SU-DHL-6 (cell line): Measurements from ENCODE around the gene AHI1.

Experiments
- H2AFZ ChIP-seq: fragments of 200-600 bp; sonication (generic); 2 replicates; pipeline ENCODE4 v1.6.1; 2014; ENCODE audit warnings: low read depth, mild to moderate bottlenecking, moderate library complexity, mixed read lengths, antibody characterized with exemption, low read length; ENCODE audit not compliant: severe bottlenecking
- H3F3A ChIP-seq: fragments of 200-600 bp; shearing (Covaris generic); 2 replicates; pipeline ENCODE4 v1.6.0; 2016; ENCODE audit warnings: antibody characterized with exemption, mild to moderate bottlenecking; ENCODE audit not compliant: insufficient read depth
- H3K27ac ChIP-seq: fragments of 200-600 bp; sonication (generic); 2 replicates; pipeline ENCODE4 v1.5.1; 2016; ENCODE audit warnings: low read depth, mild to moderate bottlenecking, low read length, moderate library complexity, mixed read lengths
- H3K27me3 ChIP-seq: fragments of 200-600 bp; sonication (generic), shearing (Covaris generic); 2 replicates; pipeline ENCODE4 v1.6.0; 2014; ENCODE audit warnings: mild to moderate bottlenecking, low read length
- H3K36me3 ChIP-seq: fragments of 200-600 bp; sonication (generic); 2 replicates; pipeline ENCODE4 v1.6.1; 2014; ENCODE audit warnings: mild to moderate bottlenecking, low read length, mixed read lengths
- H3K4me2 ChIP-seq: fragments of 300-600, 200-600 bp; shearing (Covaris generic), sonication (generic); 2 replicates; pipeline ENCODE4 v1.6.0; 2014; ENCODE audit warnings: low read length, low read depth, mild to moderate bottlenecking; ENCODE audit not compliant: poor library complexity, severe bottlenecking
- H3K4me3 ChIP-seq: fragments of 200-600 bp; sonication (generic); 2 replicates; pipeline ENCODE4 v1.5.1; 2014; ENCODE audit warnings: antibody characterized with exemption, low read length, mild to moderate bottlenecking, mixed read lengths; ENCODE audit not compliant: insufficient read depth, poor library complexity, severe bottlenecking
- H3K79me2 ChIP-seq: fragments of 200-600 bp; sonication (generic); 2 replicates; pipeline ENCODE4 v1.6.1; 2014; ENCODE audit warnings: mild to moderate bottlenecking, low read length, moderate library complexity; ENCODE audit not compliant: insufficient read depth
- H3K9ac ChIP-seq: fragments of 200-600 bp; sonication (generic); 2 replicates; pipeline ENCODE4 v1.7.0; 2014; ENCODE audit warnings: mild to moderate bottlenecking, low read length
- H3K9me2 ChIP-seq: fragments of 200-600 bp; sonication (generic); replicated peaks from 2 replicates; pipeline ENCODE4 v1.6.1; 2014; ENCODE audit warnings: low read length; ENCODE audit not compliant: insufficient read depth
- H3K9me3 ChIP-seq: fragments of 200-600 bp; sonication (generic); 2 replicates; pipeline ENCODE4 v1.6.1; 2014; ENCODE audit warnings: low read length, mixed read lengths; ENCODE audit not compliant: insufficient read depth
- H4K20me1 ChIP-seq: fragments of 200-600 bp; sonication (generic); 2 replicates; pipeline ENCODE4 v1.6.1; 2014; ENCODE audit warnings: low read depth, mild to moderate bottlenecking, antibody characterized with exemption, low read length, moderate library complexity, mixed read lengths
- CTCF ChIP-seq: fragments of 200-600 bp; sonication (generic); IDR thresholded peaks from one replicate; pipeline ENCODE4 v1.5.1; 2017; ENCODE audit warnings: antibody characterized with exemption, mild to moderate bottlenecking, low read length, moderate library complexity; ENCODE audit not compliant: insufficient read depth, poor library complexity, severe bottlenecking
- EZH2phosphoT487 ChIP-seq: fragments of 200-600 bp; sonication (generic), shearing (Covaris generic); conservative IDR thresholded peaks from 2 replicates; pipeline ENCODE4 v1.6.1; 2018; ENCODE audit warnings: mild to moderate bottlenecking, antibody characterized with exemption, low read length, moderate library complexity, mixed read lengths

Gene AHI1

GRCh38 chr6:135434095-135434494, 63.4 kb downstream of the AHI1 start:
- Histone ChIP-seq H4K20me1 (no peaks in the 10 kb centered on the region), H3K9ac (no peak overlapping the region), H3K36me3 (peaks cover 8% of the 10 kb centered on the region; the same call in 1 of the 2 replicates), H3K9me2 (no peaks in the 10 kb centered on the region), H3K9me3 (no peaks in the 10 kb centered on the region), H2AFZ (no peak overlapping the region), H3K27me3 (no peaks in the 10 kb centered on the region), H3K79me2 (no peaks in the 10 kb centered on the region), H3F3A (no peaks in the 10 kb centered on the region), H3K27ac (no peak overlapping the region), H3K4me2 (no peak overlapping the region), H3K4me3 (no peak overlapping the region)
- TF ChIP-seq CTCF: no peak
- TF ChIP-seq EZH2phosphoT487: no peak

GRCh38 chr6:135428078-135428477, 69.5 kb downstream of the AHI1 start:
- no peaks in the 10 kb centered on the region for H3K79me2 ChIP-seq
- H3K27ac ChIP-seq: no peak overlapping the region
- H3K36me3 ChIP-seq: no peaks in the 10 kb centered on the region
- no peak overlapping the region for H3K9ac ChIP-seq
- H3K9me3 ChIP-seq: no peaks in the 10 kb centered on the region
- no peaks in the 10 kb centered on the region for H3K9me2 ChIP-seq
- H3K27me3 ChIP-seq: no peaks in the 10 kb centered on the region
- TF ChIP-seq EZH2phosphoT487: no peak
- no peak for TF ChIP-seq CTCF
- no peak overlapping the region for H3K4me3 ChIP-seq
- no peak overlapping the region for H3K4me2 ChIP-seq
- H3F3A ChIP-seq: no peaks in the 10 kb centered on the region; the same call in 1 of the 2 replicates
- H4K20me1 ChIP-seq: no peaks in the 10 kb centered on the region
- H2AFZ ChIP-seq: no peak overlapping the region

- no peak overlapping the region for H2AFZ ChIP-seq
- H3K27ac ChIP-seq: no peak overlapping the region
- H3K36me3 ChIP-seq: no peaks in the 10 kb centered on the region
- H3K9ac ChIP-seq: no peak overlapping the region
- no peaks in the 10 kb centered on the region for H3K27me3 ChIP-seq
- no peaks in the 10 kb centered on the region for H3K79me2 ChIP-seq
- H3K4me3 ChIP-seq: no peak overlapping the region
- H3K9me3 ChIP-seq: no peaks in the 10 kb centered on the region
- no peak overlapping the region for H3K4me2 ChIP-seq
- TF ChIP-seq CTCF (no peak), EZH2phosphoT487 (no peak)
- H4K20me1 ChIP-seq: no peaks in the 10 kb centered on the region
- no peaks in the 10 kb centered on the region; the same call in 1 of the 2 replicates for H3F3A ChIP-seq
- H3K9me2 ChIP-seq: no peaks in the 10 kb centered on the region
Measured at GRCh38 chr6:135426833-135427232, 70.7 kb downstream of the AHI1 start.
